ENCODE results near the gene PLEK2.

PLEK2 gene

DNA sequence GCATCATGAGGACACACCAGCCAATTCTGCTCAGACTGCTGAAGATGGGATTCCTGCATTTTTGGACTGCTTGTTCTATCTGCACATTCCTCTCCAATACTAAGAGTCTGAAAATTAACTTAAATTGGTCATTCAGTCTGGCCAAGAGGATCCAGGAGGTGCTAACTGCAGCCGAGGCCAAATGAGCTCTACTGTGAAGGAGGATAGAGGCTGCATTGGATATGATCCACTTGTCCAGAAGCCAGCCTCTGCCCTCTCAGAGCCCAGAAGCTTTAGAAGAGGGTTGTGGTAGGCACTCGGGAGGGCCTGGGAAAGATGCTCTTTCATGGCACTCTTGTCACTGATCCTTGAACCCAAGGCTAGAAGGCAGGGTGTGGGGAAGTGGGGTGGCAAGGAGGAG is 37.1 kb upstream of the PLEK2 start:
- TF ChIP-seq, protein P1, sequence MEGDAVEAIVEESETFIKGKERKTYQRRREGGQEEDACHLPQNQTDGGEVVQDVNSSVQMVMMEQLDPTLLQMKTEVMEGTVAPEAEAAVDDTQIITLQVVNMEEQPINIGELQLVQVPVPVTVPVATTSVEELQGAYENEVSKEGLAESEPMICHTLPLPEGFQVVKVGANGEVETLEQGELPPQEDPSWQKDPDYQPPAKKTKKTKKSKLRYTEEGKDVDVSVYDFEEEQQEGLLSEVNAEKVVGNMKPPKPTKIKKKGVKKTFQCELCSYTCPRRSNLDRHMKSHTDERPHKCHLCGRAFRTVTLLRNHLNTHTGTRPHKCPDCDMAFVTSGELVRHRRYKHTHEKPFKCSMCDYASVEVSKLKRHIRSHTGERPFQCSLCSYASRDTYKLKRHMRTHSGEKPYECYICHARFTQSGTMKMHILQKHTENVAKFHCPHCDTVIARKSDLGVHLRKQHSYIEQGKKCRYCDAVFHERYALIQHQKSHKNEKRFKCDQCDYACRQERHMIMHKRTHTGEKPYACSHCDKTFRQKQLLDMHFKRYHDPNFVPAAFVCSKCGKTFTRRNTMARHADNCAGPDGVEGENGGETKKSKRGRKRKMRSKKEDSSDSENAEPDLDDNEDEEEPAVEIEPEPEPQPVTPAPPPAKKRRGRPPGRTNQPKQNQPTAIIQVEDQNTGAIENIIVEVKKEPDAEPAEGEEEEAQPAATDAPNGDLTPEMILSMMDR (IDR thresholded peaks at IDR 0.05; ENCODE audit: low read depth, low read length), result no peak
- no peak overlapping the region for H3K4me3 ChIP-seq (replicated peaks in 1 of 2; ENCODE audit: low read depth in 2 of 2, low read length in 2 of 2)
- DNase-seq (ENCODE audit: low read depth in 2 of 2), result no peak

DNA sequence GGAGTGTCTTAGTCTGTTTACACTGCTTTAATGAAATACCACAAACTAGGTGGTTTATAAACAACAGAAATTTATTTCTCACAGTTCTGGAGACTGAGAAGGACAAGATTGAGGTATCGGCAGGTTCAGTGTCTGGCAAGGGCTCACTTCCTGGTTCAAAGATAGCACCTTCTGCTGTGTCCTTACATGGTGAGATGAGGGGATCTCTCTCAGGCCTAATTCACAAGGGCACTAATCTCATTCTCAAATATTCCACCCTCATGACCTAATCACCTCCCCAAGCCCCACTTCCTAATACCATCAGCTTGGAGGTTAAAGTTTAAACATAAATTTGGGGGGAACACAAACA is 35.0 kb upstream of the PLEK2 start:
- no peak for DNase-seq (ENCODE audit: low read depth in 2 of 2)
- TF ChIP-seq, protein P1 (IDR thresholded peaks at IDR 0.05; ENCODE audit: low read depth, low read length), result no peak
- no peak overlapping the region for H3K4me3 ChIP-seq (replicated peaks in 1 of 2; ENCODE audit: low read depth in 2 of 2, low read length in 2 of 2)

DNA sequence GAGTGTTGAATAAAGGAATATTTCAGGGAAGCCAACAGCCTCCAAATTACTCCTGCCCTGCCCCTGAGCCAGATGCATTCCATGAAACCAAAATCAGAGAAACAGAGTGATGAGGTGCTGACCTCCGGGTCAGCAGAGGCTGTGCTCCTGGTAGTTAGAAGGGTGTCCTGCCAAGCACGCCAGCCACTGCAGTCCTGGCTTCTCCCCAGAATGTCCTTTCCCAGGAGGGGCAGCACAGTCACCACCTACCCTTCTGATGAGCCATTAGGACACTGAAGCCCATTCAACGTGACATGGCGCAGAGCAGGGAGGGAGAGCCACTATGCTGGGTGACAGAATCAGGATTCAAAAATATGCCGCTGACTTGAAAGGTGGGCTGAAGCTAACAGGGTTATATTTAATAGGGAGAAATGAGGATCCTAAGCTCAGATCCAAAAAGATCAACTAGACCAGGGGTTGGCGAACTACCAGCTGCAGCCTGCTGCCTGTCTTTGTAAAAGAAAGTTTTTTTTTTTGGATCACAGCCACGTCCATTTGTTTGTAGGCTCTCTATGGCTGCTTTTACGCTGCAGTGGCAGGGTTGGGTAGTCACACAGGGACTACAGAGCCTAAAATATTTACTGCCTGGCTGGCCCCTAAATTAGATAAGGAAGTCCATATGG is 34.5 kb upstream of the PLEK2 start:
- no peak overlapping the region for H3K4me3 ChIP-seq (replicated peaks in 1 of 2; ENCODE audit: low read depth in 2 of 2, low read length in 2 of 2)
- DNase-seq (ENCODE audit: low read depth in 2 of 2), result no peak
- TF ChIP-seq, protein P1 (IDR thresholded peaks at IDR 0.05; ENCODE audit: low read depth, low read length), result no peak

DNA sequence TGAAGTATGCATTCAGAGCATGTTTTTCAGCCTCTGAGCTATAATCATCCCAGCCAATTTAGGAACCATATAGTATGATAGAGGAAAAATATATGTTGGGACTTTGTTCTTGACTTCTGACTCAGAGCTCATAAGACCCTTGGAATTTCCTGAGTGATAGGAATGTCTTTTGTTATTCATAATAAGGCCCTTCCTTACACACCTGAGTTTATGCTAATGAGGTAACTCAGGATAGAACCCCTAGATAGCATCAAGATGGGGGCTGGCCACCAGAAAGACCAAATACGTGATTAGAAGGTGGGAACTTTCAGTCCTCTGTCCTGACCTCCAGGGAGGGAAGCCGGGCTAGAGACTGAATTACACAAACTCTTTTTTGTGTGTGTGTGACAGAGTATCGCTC is 32.4 kb upstream of the PLEK2 start:
- no peak overlapping the region for H3K4me3 ChIP-seq (replicated peaks in 1 of 2; ENCODE audit: low read depth in 2 of 2, low read length in 2 of 2)
- DNase-seq (ENCODE audit: low read depth in 2 of 2), result no peak
- TF ChIP-seq, protein P1 (IDR thresholded peaks at IDR 0.05; ENCODE audit: low read depth, low read length), result no peak

DNA sequence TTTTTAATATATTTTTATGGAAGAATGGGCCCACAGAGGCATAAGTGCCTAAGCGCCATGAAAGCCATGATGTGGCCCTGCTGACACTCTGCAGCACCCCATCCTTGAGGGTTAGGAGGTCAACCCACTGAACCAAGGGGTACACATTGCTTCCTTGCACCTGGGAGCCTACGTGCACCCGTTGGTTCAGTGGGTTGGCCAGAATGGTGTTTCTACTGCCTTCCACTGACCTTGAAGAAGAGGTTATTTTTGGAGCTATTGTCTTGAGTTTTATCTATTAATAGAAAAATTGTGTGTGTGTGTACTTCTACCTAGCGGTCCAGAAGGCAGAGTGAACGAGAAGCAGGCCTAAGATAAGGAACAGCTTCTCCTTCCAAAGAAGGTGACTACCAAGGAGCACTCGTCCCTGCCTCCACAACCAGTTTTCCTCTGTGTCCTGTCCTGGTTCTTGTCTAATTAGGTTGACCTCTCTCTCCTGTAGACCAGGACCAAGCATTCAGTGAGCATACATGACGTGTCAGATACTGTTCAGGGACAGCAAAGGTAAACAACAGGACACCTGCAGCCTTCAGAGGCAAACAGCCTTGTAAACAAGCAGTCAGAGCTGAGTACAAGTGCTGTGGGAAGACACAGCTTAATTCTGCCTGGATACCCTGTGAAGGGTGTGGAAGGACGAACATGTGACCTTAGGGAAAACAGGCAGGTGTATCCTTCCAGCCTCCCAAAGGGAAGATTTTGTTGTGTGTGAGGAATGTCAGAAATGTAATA is 30.4 kb upstream of the PLEK2 start:
- H3K4me3 ChIP-seq (replicated peaks in 1 of 2; ENCODE audit: low read depth in 2 of 2, low read length in 2 of 2), result no peak overlapping the region
- TF ChIP-seq, protein P1 (IDR thresholded peaks at IDR 0.05; ENCODE audit: low read depth, low read length), result no peak
- DNase-seq (ENCODE audit: low read depth in 2 of 2), result no peak

DNA sequence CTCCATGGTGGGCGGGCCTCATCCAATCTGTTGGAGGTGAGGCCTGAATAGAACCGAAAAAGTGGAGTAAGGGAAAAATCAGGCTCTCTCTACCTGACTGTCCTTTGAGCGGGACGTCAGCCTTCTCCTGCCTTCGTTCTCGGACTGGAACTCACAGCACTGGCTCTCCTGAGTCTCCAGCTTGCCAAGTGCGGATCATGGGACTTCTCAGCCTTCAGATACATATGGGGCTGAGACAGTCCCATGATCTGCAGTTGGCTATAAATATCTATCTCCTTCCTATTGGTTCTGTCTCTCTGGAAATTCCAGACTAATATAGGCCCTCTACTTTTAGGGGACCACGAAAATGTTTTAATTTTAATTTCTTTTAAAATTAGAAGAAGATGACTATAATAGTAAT is 29.7 kb upstream of the PLEK2 start:
- no peak for DNase-seq (ENCODE audit: low read depth in 2 of 2)
- TF ChIP-seq, protein P1 (IDR thresholded peaks at IDR 0.05; ENCODE audit: low read depth, low read length), result no peak
- H3K4me3 ChIP-seq (replicated peaks in 1 of 2; ENCODE audit: low read depth in 2 of 2, low read length in 2 of 2), result no peak overlapping the region

Measured in cardiac fibroblast (primary cell).